ENCODE measurements around the gene CDH22. TPM values are rescaled to one million over a fixed set of nuclear protein-coding genes. Genes with fewer than 3 reads are reported as not detected.

CDH22 gene
- total and polyA plus RNA-seq, 9 of the 15 experiments (the other 6 are each of a cell fraction or from before 2014, with no cell fraction given): 0.07 to 0.08 TPM; not detected in 7

DNA sequence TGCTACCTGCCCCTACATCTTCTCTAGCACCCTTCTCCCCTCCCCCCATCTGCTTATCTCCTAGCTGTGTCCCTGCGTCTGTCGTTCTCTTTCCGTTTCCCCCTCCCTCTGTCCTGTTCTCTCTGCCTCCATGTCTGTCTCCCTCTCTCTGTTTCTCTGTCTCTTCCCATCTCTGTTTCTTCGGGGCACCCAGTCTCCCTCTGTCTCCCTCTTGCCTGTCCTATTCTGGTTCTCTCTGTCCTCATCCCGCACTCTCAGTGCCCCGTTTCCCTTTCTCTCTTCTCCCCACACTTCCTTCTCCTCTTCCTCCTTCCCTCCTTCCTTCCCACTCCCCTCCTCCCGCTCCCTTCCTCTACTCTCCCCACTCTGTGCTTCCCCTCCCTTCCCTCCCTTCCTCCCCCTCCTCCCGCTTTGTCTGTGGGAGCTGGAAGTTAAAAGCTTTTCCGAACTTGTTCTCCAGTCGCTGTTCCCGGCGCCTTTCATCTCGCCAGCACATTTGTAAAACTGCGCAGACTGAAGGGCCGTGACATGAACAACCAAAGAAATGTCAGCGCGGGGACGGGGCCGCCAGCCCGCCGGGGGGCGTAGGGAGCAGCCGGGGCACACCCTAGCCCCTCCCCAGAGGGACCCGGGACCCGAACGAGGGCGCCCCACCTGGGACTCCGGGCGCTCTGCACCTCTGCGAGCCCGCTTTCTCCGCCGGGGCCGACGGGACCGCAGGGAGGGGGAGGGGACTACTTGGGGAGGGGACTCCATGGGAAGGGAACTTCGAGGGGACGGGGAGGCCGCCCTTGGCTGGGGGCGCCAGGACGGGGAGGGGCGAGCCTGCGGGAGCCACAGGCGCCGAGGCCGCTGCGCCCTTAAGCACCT lies 4.0 kb upstream of the CDH22 start:
- BruUV-seq (replicated peaks): no TSS peak
- in situ Hi-C loops (cut with MboI) (loop anchor here (25.0 kb wide), 1 partner anchor 175 kb away; no protein-coding TSS in a partner anchor), intact Hi-C loops (cut with micrococcal nuclease) (no loop called here)
- H3K9me3 ChIP-seq (replicated peaks; ENCODE audit: control insufficient read depth, insufficient read depth, low read depth, low read length): no peaks in the 10 kb centered on the region
- H3K9ac ChIP-seq (ENCODE audit: insufficient read depth in 1 of 2, low read depth in 2 of 2, low read length in 2 of 2): no peak overlapping the region; a peak in 1 of 4 replicates
- ATAC-seq: peak; percentile 90
- no peak overlapping the region for H3K27ac ChIP-seq (ENCODE audit: extremely low read depth, low read depth, low read length)
- peaks cover 31 to 83% of the 10 kb centered on the region in 2 experiments for H3K27me3 ChIP-seq (ENCODE audit: control insufficient read depth in 2 of 2, insufficient read depth in 2 of 2, low read length in 2 of 2)
- no peaks in the 10 kb centered on the region for H3K36me3 ChIP-seq (ENCODE audit: control insufficient read depth, insufficient read depth, low read length)
- 0 out of 2 replicates have a peak, but pooled peaks cover 9% of the 10 kb centered on the region for H4K20me1 ChIP-seq (replicated peaks; ENCODE audit: control insufficient read depth, insufficient read depth, low read length)
- peak; percentile 64 to 86 (median 78) for DNase-seq (ENCODE audit: extremely low read depth in 1 of 4, low spot score in 3 of 4)
- peak; percentile 67 for FAIRE-seq
- POLR2A ChIA-PET: interaction anchor here (0.8 kb wide), 1 partner anchor 8 kb away, joined by 4 read pairs; no protein-coding TSS in a partner anchor
- H2AFZ ChIP-seq (ENCODE audit: low read depth, low read length): peak overlapping the region; percentile 70
- H3K79me2 ChIP-seq (ENCODE audit: control insufficient read depth, insufficient read depth, low read length): no peaks in the 10 kb centered on the region
- no peaks in the 10 kb centered on the region for H3K9me1 ChIP-seq (ENCODE audit: control insufficient read depth, insufficient read depth, low read length)
- CTCF ChIA-PET (ENCODE audit: low intra/inter-chr PET ratio): interaction anchor here (0.6 to 0.8 kb wide), 2 partner anchors 36 to 97 kb away, joined by 3 read pairs; no protein-coding TSS in a partner anchor
- H3K4me1 ChIP-seq (replicated peaks in 1 of 2; ENCODE audit: control insufficient read depth in 2 of 2, insufficient read depth in 2 of 2, low read length in 2 of 2): peaks cover 0 to 28% of the 10 kb centered on the region in 2 experiments; a peak in 3 of 5 replicates
- H3K4me2 ChIP-seq (ENCODE audit: insufficient read depth, low read length): peak overlapping the region; percentile 73
- peak overlapping the region; percentile 40 for H3K4me3 ChIP-seq
- WGBS (ENCODE audit: insufficient coverage, low coverage, missing lambda C conversion rate): 6% methylated on average over 23 of the region's 47 CpGs
- TF ChIP-seq PHF20 (IDR thresholded peaks at IDR 0.05; ENCODE audit: partially characterized antibody) (no peak), ZFP36 (IDR thresholded peaks at IDR 0.05; ENCODE audit: low read depth, low read length, partially characterized antibody) (no peak), C11orf30 (IDR thresholded peaks at IDR 0.05; ENCODE audit: low read depth) (no peak), EZH2 (IDR thresholded peaks at IDR 0.05; ENCODE audit: borderline replicate concordance, low read depth, low read length) (no peak), CHD2 (IDR thresholded peaks at IDR 0.05; ENCODE audit: low read depth, low read length) (no peak)
- TF ChIP-seq, protein P1, sequence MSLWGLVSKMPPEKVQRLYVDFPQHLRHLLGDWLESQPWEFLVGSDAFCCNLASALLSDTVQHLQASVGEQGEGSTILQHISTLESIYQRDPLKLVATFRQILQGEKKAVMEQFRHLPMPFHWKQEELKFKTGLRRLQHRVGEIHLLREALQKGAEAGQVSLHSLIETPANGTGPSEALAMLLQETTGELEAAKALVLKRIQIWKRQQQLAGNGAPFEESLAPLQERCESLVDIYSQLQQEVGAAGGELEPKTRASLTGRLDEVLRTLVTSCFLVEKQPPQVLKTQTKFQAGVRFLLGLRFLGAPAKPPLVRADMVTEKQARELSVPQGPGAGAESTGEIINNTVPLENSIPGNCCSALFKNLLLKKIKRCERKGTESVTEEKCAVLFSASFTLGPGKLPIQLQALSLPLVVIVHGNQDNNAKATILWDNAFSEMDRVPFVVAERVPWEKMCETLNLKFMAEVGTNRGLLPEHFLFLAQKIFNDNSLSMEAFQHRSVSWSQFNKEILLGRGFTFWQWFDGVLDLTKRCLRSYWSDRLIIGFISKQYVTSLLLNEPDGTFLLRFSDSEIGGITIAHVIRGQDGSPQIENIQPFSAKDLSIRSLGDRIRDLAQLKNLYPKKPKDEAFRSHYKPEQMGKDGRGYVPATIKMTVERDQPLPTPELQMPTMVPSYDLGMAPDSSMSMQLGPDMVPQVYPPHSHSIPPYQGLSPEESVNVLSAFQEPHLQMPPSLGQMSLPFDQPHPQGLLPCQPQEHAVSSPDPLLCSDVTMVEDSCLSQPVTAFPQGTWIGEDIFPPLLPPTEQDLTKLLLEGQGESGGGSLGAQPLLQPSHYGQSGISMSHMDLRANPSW (CRISPR knock-in tag; IDR thresholded peaks at IDR 0.05): no peak
- TF ChIP-seq, protein P2, sequence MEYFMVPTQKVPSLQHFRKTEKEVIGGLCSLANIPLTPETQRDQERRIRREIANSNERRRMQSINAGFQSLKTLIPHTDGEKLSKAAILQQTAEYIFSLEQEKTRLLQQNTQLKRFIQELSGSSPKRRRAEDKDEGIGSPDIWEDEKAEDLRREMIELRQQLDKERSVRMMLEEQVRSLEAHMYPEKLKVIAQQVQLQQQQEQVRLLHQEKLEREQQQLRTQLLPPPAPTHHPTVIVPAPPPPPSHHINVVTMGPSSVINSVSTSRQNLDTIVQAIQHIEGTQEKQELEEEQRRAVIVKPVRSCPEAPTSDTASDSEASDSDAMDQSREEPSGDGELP (CRISPR knock-in tag; IDR thresholded peaks at IDR 0.05; ENCODE audit: borderline replicate concordance): peak; percentile 50; the same call in 1 of the 2 replicates
- TF ChIP-seq, protein P3, sequence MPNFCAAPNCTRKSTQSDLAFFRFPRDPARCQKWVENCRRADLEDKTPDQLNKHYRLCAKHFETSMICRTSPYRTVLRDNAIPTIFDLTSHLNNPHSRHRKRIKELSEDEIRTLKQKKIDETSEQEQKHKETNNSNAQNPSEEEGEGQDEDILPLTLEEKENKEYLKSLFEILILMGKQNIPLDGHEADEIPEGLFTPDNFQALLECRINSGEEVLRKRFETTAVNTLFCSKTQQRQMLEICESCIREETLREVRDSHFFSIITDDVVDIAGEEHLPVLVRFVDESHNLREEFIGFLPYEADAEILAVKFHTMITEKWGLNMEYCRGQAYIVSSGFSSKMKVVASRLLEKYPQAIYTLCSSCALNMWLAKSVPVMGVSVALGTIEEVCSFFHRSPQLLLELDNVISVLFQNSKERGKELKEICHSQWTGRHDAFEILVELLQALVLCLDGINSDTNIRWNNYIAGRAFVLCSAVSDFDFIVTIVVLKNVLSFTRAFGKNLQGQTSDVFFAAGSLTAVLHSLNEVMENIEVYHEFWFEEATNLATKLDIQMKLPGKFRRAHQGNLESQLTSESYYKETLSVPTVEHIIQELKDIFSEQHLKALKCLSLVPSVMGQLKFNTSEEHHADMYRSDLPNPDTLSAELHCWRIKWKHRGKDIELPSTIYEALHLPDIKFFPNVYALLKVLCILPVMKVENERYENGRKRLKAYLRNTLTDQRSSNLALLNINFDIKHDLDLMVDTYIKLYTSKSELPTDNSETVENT (CRISPR knock-in tag; IDR thresholded peaks at IDR 0.05): no peak
- TF ChIP-seq, protein P4, sequence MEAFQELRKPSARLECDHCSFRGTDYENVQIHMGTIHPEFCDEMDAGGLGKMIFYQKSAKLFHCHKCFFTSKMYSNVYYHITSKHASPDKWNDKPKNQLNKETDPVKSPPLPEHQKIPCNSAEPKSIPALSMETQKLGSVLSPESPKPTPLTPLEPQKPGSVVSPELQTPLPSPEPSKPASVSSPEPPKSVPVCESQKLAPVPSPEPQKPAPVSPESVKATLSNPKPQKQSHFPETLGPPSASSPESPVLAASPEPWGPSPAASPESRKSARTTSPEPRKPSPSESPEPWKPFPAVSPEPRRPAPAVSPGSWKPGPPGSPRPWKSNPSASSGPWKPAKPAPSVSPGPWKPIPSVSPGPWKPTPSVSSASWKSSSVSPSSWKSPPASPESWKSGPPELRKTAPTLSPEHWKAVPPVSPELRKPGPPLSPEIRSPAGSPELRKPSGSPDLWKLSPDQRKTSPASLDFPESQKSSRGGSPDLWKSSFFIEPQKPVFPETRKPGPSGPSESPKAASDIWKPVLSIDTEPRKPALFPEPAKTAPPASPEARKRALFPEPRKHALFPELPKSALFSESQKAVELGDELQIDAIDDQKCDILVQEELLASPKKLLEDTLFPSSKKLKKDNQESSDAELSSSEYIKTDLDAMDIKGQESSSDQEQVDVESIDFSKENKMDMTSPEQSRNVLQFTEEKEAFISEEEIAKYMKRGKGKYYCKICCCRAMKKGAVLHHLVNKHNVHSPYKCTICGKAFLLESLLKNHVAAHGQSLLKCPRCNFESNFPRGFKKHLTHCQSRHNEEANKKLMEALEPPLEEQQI (IDR thresholded peaks at IDR 0.05): no peak
- TF ChIP-seq, protein P5, sequence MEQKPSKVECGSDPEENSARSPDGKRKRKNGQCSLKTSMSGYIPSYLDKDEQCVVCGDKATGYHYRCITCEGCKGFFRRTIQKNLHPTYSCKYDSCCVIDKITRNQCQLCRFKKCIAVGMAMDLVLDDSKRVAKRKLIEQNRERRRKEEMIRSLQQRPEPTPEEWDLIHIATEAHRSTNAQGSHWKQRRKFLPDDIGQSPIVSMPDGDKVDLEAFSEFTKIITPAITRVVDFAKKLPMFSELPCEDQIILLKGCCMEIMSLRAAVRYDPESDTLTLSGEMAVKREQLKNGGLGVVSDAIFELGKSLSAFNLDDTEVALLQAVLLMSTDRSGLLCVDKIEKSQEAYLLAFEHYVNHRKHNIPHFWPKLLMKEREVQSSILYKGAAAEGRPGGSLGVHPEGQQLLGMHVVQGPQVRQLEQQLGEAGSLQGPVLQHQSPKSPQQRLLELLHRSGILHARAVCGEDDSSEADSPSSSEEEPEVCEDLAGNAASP (IDR thresholded peaks at IDR 0.05): no peak
